Natural killer cell treated with Interleukin-12 subunit alpha and Interleukin-12 subunit beta and Interleukin-15 and Interleukin-18, amount 100 ng/mL, for 72 hours (primary cell): Measurements from ENCODE around the gene BICDL1. TPM values are rescaled to one million over a fixed set of nuclear protein-coding genes. Genes with fewer than 3 reads are reported as not detected.

Experiments used
- ATAC-seq, 2 donors: fragments of 150-1000 bp; cut with Tn5 transposase in 1 of 2; sonication (Bioruptor Pico), chemical (Tn5 transposase) in 1 of 2; 2 replicates each; pipeline ENCODE4 v1.10.0; 2021
- DNase-seq: peaks from one replicate; pipeline ENCODE4 v3.0.0; 2022; ENCODE audit warnings: low spot score
- H3K27ac Mint-ChIP-seq, 2 donors: 1 replicate in 1 of 2; 2 replicates in 1 of 2; pipeline ENCODE4 v1.8.0; 2022; ENCODE audit warnings: mixed read lengths in 2 of 2, mild to moderate bottlenecking in 1 of 2, moderate library complexity in 1 of 2
- H3K27me3 Mint-ChIP-seq, 2 donors: 1 replicate in 1 of 2; 2 replicates in 1 of 2; pipeline ENCODE4 v1.8.0; 2022; ENCODE audit warnings: mixed read lengths in 2 of 2
- H3K36me3 Mint-ChIP-seq: one replicate; pipeline ENCODE4 v1.8.0; 2022; ENCODE audit warnings: mixed read lengths
- H3K4me1 Mint-ChIP-seq, 2 donors: 1 replicate in 1 of 2; 2 replicates in 1 of 2; pipeline ENCODE4 v1.8.0; 2022; ENCODE audit warnings: low read depth in 2 of 2, mixed read lengths in 2 of 2, mild to moderate bottlenecking in 1 of 2
- H3K4me3 Mint-ChIP-seq: one replicate; pipeline ENCODE4 v1.8.0; 2022; ENCODE audit warnings: mixed read lengths
- H3K9me3 Mint-ChIP-seq: 2 replicates; pipeline ENCODE4 v1.8.0; 2022; ENCODE audit warnings: mixed read lengths
- total RNA-seq, 2 donors: library from RNA; stranded (reverse); gene quantifications; one replicate each; pipeline ENCODE4 v1.2.3, GENCODE V29; 2022

The BICDL1 gene
- total RNA-seq, 2 donors from 2014 or later: 4.3 to 9.8 TPM

DNA sequence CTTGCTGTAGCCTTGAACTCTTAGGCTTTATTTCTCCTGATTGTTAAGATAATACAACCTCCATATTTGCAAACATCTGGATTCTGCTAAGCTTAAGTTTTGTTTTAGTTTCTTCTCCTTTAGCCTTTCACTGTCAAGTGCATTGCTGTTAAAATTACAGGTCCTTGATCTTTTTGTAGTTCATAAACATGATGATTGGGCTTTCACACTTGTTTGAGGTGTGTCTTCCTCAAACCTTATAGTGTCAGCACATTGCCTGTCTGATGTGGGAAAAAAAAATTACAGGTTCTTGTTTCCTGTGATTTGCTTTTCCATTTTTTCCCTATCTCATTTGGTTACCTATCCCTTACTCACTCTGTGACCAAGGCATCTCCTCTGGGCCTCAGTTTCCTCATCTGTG is 59.2 kb downstream of the BICDL1 start:
- Mint-ChIP-seq H3K36me3 (peaks cover 7% of the 10 kb centered on the region), H3K4me1 (peaks cover 10 to 16% of the 10 kb centered on the region in 2 donors), H3K9me3 (no peaks in the 10 kb centered on the region), H3K27me3 (no peaks in the 10 kb centered on the region), H3K27ac (peak overlapping the region in 1 of 2 donors; percentile 30), H3K4me3 (no peak overlapping the region)
- DNase-seq (no peak), ATAC-seq (no peak)

DNA sequence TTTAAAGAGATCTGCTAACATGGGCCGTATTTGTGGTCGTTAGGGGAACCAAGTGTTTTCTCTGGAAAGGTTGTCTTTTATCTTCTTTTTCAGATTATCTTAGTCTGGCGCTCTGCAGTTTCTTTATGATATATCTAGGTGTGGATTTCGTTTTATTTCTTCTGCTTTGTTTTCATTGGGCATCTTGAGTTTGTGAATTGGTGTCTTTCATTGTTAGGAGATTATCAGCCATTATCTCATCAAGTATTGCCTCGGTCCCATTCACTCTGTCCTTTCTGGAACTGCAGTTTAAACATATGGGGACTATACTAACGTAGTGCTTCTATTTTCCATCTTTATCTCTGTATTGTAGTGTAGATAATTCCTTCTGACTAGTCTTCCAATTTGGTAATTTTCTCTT is 60.4 kb downstream of the BICDL1 start:
- H3K27ac Mint-ChIP-seq: no peak overlapping the region
- ATAC-seq: no peak
- H3K27me3 Mint-ChIP-seq: no peaks in the 10 kb centered on the region
- H3K9me3 Mint-ChIP-seq: no peaks in the 10 kb centered on the region
- peaks cover 7% of the 10 kb centered on the region for H3K36me3 Mint-ChIP-seq
- peaks cover 10 to 16% of the 10 kb centered on the region in 2 donors for H3K4me1 Mint-ChIP-seq
- no peak for DNase-seq
- no peak overlapping the region for H3K4me3 Mint-ChIP-seq

- peaks cover 10 to 16% of the 10 kb centered on the region in 2 donors for H3K4me1 Mint-ChIP-seq
- H3K27ac Mint-ChIP-seq: no peak overlapping the region
- peaks cover 7% of the 10 kb centered on the region for H3K36me3 Mint-ChIP-seq
- DNase-seq: no peak
- H3K9me3 Mint-ChIP-seq: no peaks in the 10 kb centered on the region
- no peak for ATAC-seq
- no peak overlapping the region for H3K4me3 Mint-ChIP-seq
- H3K27me3 Mint-ChIP-seq: no peaks in the 10 kb centered on the region
These were observed 62.5 kb downstream of the BICDL1 start for GRCh38 chr12:120051535-120051934.

DNA sequence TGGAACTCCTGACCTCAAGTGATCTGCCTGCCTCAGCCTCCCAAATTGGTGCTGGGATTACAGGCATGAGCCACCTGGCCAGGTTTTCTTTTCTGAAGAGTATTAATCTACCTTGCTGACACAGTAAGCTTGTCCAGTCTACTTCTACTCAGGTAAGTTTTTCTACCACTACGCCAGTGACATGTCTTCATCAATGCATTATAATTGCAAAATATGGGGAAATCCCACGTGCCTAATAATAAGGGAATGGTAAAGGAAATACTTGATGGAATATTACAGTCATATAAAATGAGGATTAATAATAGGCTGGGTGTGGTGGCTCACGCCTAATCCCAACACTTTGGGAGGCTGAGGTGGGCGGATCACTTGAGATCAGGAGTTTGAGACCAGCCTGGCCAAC is 65.3 kb downstream of the BICDL1 start:
- no peak overlapping the region for H3K27ac Mint-ChIP-seq
- H3K9me3 Mint-ChIP-seq: no peaks in the 10 kb centered on the region
- peaks cover 7% of the 10 kb centered on the region for H3K36me3 Mint-ChIP-seq
- H3K4me1 Mint-ChIP-seq: peaks cover 0 to 6% of the 10 kb centered on the region in 2 donors
- no peaks in the 10 kb centered on the region for H3K27me3 Mint-ChIP-seq
- H3K4me3 Mint-ChIP-seq: no peak overlapping the region
- DNase-seq (no peak), ATAC-seq (no peak)

DNA sequence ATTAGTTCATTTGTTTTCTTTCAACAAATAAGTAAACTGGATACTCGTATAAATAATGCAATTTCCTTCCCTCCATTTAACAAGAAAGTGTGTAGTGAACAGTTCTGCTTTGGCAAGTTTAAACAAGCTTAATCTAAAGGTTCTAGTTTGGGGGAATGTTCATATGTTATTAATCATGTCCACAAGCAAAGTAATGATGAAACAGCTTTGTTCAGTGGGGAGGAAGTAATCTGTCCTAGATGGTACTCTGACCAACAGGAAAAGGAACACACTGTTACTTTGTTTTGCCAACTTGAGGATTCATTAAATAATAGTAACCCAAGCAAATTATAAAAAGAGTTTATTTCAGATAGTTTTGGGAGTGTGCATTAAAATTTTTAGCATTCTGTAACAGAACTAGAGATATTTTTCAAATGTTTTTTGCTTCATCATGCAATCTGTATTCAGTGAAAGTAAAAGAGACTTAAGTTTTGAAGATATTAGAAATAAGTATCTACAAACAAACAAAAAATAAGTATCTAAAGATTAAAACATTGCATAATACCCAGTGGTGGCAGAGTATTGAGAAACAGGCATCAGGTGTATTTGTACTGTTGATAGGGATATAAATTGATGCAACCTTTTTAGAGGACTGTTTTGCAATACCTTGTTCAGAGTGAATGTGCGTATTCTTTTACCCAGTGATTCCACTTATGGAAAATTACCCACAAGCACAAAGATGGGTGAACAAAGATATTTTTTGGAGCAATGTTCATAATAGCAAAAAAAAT is 66.4 kb downstream of the BICDL1 start:
- no peak overlapping the region for H3K27ac Mint-ChIP-seq
- H3K27me3 Mint-ChIP-seq: no peaks in the 10 kb centered on the region
- DNase-seq (no peak), ATAC-seq (no peak)
- no peak overlapping the region for H3K4me3 Mint-ChIP-seq
- H3K9me3 Mint-ChIP-seq: no peaks in the 10 kb centered on the region
- peaks cover 7% of the 10 kb centered on the region for H3K36me3 Mint-ChIP-seq
- peaks cover 0 to 6% of the 10 kb centered on the region in 2 donors for H3K4me1 Mint-ChIP-seq

DNA sequence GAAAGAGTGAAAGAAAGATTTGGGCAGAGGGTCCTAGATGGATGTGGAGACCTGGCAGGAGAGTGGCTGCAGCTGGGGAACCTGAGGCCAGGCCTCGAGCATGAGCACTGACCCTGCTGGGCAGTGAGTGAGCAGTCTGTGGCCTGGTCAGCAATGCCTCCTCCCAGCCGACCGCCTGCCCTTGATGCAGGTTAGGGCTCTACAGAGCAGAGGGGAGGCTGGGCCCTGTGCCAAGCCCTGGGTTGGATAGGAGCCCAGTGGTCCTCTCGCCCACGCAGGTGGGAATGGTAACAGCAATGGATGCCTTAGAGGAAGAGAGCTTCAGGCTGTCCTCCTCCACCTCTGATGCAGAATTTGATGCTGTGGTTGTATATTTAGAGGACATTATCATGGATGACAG is 67.7 kb downstream of the BICDL1 start:
- ATAC-seq (no peak), DNase-seq (no peak)
- no peaks in the 10 kb centered on the region for H3K9me3 Mint-ChIP-seq
- no peak overlapping the region for H3K27ac Mint-ChIP-seq
- peaks cover 7% of the 10 kb centered on the region for H3K36me3 Mint-ChIP-seq
- H3K4me1 Mint-ChIP-seq: peaks cover 0 to 6% of the 10 kb centered on the region in 2 donors
- H3K27me3 Mint-ChIP-seq: no peaks in the 10 kb centered on the region
- no peak overlapping the region for H3K4me3 Mint-ChIP-seq

DNA sequence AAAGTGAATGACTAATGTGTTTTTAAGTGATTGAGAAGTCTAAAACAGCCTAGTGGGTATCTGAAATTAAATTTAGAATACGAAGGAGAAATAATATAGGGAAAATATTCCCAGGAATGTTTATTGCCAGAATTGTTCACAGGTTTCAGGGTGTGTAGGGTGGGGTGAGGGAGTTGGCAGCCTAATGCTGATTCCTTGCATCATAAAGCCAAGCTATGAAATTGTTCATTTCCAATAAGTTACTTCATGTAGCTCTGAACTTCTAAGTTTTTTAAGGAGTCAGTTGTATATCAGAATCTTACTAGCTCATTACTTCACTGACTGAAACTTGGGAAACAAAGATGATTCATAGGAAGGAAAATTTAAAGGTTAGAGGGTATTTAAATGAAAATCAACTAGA is 71.2 kb downstream of the BICDL1 start:
- Mint-ChIP-seq H3K4me3 (no peak overlapping the region), H3K9me3 (no peaks in the 10 kb centered on the region), H3K27ac (no peak overlapping the region), H3K27me3 (no peaks in the 10 kb centered on the region), H3K4me1 (no peaks in the 10 kb centered on the region), H3K36me3 (no peaks in the 10 kb centered on the region)
- ATAC-seq: no peak
- DNase-seq: no peak

GRCh38 chr12:120060717-120061116 is 71.7 kb downstream of the BICDL1 start:
- Mint-ChIP-seq H3K27me3 (no peaks in the 10 kb centered on the region), H3K4me3 (no peak overlapping the region), H3K4me1 (no peaks in the 10 kb centered on the region), H3K9me3 (no peaks in the 10 kb centered on the region), H3K27ac (no peak overlapping the region), H3K36me3 (no peaks in the 10 kb centered on the region)
- DNase-seq: no peak
- ATAC-seq: no peak

DNA sequence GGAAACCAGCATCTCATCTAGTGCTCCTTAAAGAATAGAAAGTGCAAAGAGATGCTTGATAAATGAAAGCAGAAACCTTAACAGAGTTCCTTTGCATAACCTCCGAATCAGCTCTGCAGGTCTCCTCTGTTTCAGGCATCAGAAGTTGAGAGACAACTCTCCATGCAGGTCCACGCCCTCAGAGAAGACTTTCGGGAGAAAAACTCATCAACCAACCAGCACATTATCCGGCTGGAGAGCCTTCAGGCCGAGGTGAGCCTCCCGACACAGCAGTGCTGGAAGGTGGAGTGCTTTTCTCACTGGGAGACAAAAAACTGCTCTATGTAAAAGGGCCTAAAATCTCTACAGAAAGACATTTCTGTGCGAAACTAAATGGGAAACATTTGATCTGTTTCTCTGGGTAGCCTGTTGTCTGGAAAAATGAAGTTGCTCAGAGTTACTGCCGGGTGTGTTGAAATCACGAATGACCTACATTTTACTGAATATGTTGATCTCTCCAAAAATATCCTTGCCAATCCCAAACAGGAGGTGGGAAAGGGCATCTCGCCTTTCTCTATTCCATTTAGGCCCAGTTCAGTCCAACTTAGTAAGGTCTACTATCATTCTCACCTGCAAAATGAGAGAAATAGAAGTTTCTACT is 72.7 kb downstream of the BICDL1 start:
- Mint-ChIP-seq H3K27me3 (no peaks in the 10 kb centered on the region), H3K27ac (no peak overlapping the region)
- no peak for DNase-seq

GRCh38 chr12:120062976-120063579 is 74.0 kb downstream of the BICDL1 start:
- Mint-ChIP-seq H3K4me3 (no peak overlapping the region), H3K36me3 (no peaks in the 10 kb centered on the region), H3K27ac (no peak overlapping the region), H3K9me3 (no peaks in the 10 kb centered on the region), H3K4me1 (no peaks in the 10 kb centered on the region), H3K27me3 (no peaks in the 10 kb centered on the region)
- DNase-seq (no peak), ATAC-seq (no peak)

More for the DNA sequence above, 72.7 kb downstream of the BICDL1 start:
- no peaks in the 10 kb centered on the region for H3K36me3 Mint-ChIP-seq
- H3K4me3 Mint-ChIP-seq: no peak overlapping the region
- no peak for ATAC-seq
- no peaks in the 10 kb centered on the region for H3K9me3 Mint-ChIP-seq
- H3K4me1 Mint-ChIP-seq: no peaks in the 10 kb centered on the region

GRCh38 chr12:120064054-120064940 is 75.3 kb downstream of the BICDL1 start:
- H3K4me1 Mint-ChIP-seq: no peaks in the 10 kb centered on the region
- H3K4me3 Mint-ChIP-seq: no peak overlapping the region
- ATAC-seq: no peak
- no peaks in the 10 kb centered on the region for H3K27me3 Mint-ChIP-seq
- no peaks in the 10 kb centered on the region for H3K9me3 Mint-ChIP-seq
- H3K27ac Mint-ChIP-seq: no peak overlapping the region
- DNase-seq: no peak
- H3K36me3 Mint-ChIP-seq: no peaks in the 10 kb centered on the region

DNA sequence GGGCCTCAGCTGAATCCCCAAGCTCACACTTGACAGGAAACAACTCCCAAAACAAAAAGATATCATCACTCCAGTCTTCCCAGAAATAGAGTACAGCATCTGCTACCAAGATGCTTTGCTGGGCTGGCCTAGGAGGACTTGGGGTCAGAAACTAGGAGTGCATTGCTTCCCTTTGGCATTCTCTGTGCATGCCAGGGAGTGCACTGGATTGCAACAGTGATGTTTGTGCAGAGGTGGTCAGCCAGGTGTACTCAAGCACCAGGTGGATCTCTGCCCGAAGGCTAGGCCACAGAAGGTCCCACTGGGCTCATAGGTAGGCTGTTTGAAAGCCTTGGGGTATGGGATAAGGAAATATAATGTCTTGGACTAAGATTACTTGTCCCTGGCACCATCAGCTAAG is 76.4 kb downstream of the BICDL1 start:
- DNase-seq (no peak), ATAC-seq (no peak)
- no peaks in the 10 kb centered on the region for H3K36me3 Mint-ChIP-seq
- no peaks in the 10 kb centered on the region for H3K9me3 Mint-ChIP-seq
- H3K4me3 Mint-ChIP-seq: no peak overlapping the region
- no peaks in the 10 kb centered on the region for H3K27me3 Mint-ChIP-seq
- no peak overlapping the region for H3K27ac Mint-ChIP-seq
- H3K4me1 Mint-ChIP-seq: no peaks in the 10 kb centered on the region

DNA sequence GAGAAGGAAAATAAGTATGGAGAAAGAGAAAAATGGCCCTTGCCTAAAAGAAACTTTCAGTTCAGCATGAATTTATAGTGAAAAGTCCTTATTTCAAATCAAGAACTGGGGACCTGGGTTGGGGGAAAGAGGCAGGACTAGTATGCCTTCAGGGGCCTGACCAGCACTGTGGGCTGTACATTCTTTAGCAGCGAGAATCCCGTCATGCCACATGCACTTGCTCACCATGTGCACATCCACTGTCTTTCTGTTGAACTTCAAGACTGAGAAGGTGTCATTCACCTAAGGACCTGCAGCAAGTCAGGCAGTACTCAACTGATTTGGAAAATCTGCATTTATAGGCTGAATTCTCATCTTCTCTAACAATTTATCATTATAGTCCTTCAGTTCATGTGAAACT is 77.3 kb downstream of the BICDL1 start:
- Mint-ChIP-seq H3K4me1 (no peaks in the 10 kb centered on the region), H3K27me3 (no peaks in the 10 kb centered on the region), H3K27ac (no peak overlapping the region), H3K4me3 (no peak overlapping the region), H3K36me3 (no peaks in the 10 kb centered on the region), H3K9me3 (no peaks in the 10 kb centered on the region)
- no peak for DNase-seq
- ATAC-seq: no peak
